Inflammatory macrophage (primary cell): ENCODE measurements around the gene KRT73.

Source experiments
- DNase-seq, 2 donors: peaks; one replicate each; pipeline ENCODE4 v3.0.0-alpha.2; 2020 to 2022
- total RNA-seq, 18 experiments: gene quantifications; one replicate each; lab custom pipeline; 2026; ENCODE audit warnings: mixed read lengths in 6 of 18, inconsistent platforms in 2 of 18; lab: John Stamatoyannopoulos, UW

The KRT73 gene
- 0 to 0.16 (median 0) reads per million in 18 experiments for total RNA-seq

DNA sequence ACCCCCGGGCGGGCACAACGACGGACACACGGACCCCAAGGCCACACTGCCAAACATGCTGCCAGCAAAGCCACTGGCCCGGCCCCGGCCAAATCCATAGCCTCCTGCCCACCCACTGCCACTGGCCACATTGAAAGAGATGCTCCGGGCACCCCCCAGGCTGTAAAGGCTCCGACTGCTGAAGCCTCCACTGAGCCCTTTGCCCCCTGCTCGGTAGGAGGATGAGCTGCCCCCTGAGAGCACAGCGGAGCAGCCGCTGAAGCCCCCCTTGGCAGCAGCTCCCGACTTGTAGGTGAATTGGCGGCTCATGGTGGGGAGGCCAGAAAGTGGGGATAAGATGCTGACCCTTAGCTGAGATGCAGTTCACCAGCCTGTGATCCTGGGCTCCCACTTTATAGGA is at the start of gene KRT73:
KRT73 (minus strand) TSS at position 344 of the 400 bp plus-strand sequence; CDS start at position 309, 35 bp downstream.
- no peak for DNase-seq

DNA sequence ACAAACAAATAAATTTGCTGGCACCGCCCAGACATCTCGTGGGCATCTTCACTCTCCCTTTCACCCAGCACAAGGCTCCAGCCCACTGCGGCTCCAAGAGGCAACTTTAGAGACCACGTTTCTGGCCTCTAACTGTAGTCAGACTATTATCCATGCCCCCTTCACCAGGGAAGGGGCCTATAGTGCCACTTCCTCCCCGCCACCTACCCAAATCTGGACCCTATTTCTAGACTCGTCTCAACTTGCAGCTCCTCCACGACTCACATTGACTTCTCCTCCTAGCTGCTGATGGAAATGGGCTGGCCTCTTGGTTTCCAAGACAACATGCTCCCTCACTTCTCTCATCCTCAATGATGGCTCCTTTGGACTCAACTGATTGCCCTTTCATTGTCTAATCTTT is 49.6 kb upstream of the KRT73 start:
- DNase-seq: no peak

DNA sequence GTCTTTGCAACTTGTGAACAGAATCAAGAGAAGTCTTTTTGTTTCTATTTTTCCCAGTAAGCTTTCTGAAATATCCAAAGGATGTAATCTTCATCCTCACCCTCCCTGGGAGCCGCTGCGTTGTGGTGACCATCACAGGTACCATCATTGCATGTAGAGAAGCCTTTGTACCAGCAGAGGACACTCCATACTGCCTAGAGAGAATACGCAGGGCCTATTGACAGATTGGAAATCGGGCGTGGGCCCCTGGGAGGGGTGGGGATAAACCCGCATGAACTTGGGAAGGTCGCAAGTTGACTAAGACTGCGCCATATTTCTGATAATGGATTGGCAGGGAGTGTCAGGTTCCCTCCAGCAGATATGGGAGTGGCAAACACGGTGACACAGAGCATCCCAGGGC is 49.1 kb upstream of the KRT73 start:
- no peak for DNase-seq

DNA sequence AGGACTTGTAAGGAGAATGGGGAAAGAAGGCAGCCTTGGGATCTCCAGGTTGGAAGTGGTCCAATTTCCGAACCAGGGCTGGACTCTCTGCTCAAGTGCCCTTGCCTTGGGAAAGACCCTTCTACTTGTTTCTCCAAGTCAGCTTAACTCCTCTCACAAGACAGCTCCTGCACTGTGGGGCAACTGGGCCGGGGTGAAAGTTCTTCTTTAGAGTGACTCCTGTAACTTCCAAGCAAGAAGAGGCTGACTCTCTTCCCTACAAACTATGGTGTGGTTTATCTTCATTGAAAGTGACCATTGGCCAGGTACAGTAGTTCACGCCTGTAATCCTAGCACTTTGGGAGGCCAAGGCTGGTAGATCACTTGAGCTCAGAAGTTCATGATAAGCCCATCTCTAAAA is 48.1 kb upstream of the KRT73 start:
- DNase-seq: no peak

DNA sequence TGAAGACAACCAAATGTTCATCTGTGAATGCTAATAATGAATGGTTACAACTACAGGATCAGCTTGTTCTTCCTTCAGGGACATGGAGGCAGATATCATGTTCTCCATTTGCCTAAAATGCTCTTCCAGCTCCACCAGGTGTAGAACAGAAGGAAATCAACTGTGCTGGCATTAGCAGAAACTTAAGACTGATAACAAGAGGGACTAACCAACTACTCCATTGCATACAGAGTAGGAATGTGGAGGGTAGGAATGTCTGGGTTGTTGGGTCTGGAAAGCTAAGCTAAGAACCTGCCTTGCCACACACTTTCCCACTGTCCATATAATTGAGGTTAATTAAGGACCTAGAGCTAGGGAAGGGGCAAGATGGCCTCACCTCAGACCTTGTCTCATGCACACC is 45.1 kb upstream of the KRT73 start:
- DNase-seq: no peak

DNA sequence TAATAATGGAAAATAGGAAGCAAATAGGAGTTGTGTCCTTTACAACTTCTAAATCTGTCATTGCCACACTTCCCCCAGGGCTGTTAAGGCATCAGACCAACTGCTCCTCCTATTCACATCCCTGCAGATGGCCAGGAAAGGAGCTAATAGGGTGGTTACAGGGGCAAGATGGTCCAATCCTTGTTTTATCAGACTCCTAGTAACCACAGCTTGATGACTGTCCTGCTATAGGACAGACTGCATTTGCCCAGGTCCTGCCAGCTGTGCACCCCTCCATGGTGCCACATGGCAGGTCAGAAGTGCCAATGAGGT is 44.5 kb upstream of the KRT73 start:
- DNase-seq: no peak

DNA sequence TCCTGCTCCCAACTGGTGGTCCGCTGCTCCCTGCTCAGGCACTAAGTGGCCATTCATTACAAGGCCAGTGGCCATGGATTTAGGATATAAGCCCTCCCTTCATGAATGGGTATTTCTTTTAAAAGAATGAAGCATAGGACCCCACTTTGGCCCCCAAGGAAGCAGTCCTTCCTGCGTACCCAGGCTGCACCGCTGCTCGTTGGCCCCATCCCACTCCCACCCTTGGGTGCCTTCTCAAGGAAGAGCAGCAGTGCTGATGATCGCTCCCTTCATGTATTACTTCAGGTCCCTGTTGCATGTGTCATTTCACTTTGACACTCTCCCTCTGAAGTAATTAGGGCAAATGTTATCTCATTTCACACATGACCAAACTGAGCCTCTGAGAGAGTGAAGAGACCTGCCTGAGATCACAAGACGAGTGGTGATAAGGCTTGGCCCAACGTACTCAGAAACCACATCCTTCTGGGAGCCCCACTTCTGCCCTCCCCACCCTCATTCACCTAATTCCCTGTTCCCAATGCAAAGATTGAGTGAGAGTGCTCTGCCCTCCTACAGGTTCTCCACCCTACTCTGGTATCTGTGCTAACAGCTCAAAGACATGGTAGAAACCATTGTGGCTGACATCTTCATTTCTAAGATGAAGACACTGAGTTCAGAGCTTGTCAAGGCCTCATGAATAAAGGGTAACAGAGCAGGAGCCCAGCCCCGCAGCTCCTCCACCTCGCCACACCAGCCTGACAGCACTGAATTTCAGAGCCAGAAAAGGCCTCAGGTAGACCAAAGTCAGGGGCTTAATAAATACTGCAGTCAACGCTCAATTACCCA is 43.9 kb upstream of the KRT73 start:
- DNase-seq: no peak

DNA sequence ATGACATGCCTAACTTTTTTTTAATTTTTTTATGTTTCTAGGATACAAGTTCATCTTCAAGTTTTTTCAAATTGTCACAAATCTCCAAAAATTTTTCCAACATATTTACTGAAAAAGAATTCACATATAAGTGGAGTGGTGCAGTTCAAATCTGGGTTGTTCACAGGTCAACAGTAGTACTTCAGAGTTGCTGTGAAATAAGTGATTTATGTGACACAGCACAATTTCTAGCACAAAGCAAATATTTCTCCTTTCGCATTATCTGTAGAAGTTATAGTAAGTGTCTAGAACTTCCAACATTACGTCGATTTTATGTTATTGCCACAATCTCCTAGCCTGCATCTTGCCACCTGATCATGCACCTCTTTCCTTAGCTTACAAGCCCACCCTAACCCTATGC is 43.3 kb upstream of the KRT73 start:
- DNase-seq: no peak

DNA sequence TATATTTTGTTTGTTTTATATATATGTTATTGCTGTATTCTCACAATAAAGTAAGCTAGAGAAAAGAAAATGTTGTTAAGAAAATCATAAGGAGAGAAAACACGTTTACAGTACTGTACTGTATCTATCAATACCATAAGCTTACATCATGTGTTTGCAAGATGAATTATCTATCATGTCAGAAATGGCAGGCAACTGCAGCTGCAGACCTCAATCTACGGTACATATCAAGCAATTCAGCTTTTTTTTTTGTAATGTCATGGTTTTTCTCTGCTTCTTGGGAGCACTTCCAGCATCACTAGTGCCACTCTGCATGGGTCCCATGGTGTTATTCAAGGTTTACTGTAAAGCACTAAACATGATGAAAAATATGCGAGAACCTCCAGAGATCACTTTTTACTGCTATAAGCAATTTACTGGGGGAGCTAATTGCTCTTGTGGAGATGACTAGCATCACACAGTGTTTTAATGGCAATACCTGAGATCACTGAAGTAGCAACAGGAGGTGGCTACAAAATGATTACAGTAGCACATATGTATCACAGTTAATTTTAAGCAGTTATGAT is 42.7 kb upstream of the KRT73 start:
- no peak for DNase-seq

DNA sequence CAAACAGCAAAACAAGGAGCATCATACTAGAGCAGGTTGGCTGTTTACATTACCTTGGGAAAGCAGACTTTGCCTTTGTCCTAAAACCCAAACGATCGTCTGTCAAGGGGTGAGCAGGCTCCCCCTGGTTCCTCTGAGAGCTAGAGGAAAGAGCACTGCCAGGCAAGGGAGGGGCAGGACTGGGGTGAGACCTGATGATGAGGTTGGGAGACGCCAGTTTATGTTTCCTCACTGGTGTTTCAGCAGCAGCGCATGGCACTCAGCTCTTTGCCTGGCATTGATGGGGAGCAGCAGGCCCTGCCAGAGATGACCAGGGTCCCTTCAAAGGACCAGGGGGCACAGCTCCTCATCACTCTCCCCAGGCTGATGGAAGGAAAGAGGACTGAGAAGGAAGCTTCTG is 41.6 kb upstream of the KRT73 start:
- no peak for DNase-seq

DNA sequence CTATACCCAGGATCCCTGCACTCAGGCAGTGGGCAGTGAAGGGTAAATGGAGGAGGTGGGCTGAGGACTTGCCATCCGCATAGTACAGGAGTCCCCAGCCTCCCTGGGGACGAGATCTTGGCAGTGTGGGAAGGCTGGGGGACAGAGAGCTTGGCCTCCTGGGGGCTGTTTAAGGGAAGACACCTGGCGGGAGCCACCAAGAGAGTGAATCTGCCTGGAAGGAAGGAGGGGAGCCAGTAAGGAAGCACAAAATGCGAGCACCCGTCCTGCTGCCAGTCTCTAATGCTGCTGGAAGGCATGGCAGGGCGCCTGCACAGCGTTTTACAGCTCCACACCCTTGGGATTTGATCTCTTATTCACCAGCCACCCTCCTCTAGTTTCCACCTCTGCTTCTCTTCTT is 41.0 kb upstream of the KRT73 start:
- DNase-seq: no peak

DNA sequence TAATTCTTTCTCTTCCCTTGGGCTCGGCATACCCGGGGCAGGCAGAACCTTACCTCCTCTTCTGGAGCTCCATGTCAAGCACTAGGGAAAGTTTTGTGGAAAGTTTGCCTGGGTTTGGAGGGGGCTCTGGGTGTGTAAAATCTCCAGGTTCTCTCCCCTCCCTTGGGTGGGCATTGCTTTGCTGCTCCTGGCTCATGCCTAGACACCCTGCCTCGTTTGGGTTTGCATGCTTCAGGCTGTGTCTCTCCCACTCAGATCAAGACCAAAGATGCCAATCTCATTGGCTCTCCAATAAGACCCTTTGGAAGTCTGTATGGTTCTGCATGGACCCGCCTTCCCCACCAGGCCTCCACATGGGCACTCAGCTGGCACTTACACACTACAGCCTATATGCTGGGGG is 39.8 kb upstream of the KRT73 start:
- DNase-seq: no peak

DNA sequence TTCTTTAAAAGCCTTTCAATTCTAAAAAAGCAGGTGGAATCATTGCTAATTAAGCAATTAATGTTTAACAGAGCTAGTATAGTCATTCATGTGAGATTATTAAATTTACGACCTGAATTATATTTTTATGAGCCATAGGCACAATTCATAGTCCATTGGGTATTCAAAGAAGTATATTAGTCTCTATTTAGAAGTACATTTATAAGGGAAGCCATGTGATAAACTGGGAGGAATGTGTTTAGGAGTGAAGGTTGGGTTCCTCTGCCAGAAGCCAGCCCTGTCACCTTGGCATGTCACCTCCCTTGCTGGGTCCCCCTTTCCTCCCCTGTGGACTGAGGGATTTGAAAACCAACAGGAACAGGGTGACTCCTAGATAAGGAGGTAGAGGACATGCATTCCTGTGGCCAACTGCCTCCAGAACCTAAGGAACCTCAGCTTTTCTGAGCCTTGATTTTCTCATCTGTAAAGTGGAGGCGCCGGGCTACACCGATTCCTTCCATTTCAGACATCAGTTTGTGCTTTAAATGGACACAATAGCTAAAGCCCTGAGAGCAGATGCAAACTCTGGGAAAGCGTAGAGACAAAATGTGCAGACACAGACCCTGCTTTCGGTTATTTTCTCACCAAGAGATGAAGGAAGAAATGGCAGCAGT is 39.0 kb upstream of the KRT73 start:
- DNase-seq: no peak

DNA sequence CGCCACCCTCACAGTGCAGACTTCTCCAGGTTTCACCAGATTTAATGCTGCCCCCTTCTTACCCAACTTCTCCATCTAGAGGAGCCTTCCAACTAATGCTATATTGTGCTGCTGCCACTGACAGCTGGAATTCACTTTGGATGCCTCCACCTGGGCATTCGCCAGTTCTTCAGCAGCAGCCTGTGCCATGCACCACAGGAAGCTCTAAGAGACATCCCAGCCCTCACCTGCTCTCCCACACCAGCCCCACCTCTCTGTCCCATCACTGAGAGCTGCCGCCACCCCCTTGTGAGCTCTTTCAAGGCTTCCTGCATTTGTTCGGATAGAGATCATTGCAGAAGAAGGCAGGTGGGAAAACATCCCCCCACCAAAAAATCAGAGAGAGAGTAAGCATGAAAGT is 38.3 kb upstream of the KRT73 start:
- no peak for DNase-seq

DNA sequence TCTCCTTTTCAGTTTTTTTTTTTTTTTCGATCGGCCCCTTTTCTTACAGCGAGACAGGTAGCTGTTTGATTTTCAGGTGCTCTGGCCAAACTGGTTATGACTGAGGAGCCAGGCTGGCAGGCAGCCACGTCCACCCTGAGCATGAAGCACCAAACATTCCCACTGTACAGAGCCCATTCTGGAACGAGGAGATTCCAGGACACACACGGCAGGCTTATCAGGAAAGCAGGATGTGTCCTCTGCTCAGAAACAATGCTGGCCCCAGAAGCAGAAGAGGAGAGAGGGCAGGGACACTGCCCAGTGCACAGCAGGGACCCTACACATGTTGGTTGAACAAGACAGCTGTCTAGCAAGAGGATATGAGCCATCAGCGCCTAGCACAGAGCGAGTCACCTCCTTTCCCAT is 37.4 kb upstream of the KRT73 start:
- no peak for DNase-seq

DNA sequence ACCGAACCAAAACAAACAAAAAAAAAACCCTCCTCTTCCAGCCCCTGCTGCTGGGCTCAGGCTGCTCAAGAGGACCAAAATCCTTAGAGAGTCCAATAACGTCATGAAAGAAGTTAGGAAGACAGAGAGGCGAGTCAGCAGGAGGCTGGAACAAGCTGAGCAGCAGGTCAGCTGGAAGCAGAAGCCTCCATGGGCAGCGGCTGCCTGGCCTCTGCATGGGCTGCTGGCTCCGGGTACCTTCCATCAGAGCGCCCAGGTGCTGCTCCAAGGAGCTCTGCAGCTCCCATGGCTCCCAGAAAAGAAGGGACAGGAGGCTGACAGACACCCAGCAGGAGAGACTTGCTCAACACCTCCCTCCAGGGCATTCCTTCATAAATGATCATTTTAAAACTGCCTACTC is 36.9 kb upstream of the KRT73 start:
- no peak for DNase-seq

DNA sequence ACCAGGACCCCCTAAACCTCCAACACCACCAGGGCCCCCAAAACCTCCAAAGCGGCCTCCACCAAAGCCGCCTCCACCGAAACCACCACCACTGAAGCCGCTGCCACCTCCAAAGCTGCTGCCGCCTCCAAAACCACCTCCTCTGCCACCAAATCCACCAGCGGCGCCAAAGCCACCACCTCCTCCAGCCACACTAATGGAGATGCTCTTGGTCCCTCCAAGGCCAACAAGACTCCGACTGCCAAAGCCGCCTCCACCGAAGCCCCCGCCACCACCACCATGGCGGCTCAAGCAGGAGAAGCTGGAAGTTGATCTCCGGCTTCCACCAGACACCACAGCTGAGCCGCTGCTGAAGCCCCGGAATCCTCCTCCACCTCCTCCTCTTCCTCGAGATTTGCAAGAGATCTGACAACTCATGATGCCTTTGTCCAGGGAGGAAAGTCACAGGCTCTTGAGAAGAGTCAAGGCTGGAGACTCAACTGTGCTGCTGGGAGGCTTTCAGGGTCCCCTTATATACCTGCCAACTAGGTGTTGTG is 33.4 kb upstream of the KRT73 start, which contains the start of gene KRT2:
KRT2 (minus strand) TSS at position 486 of the 536 bp plus-strand sequence; CDS start at position 417, 69 bp downstream.
- no peak for DNase-seq

DNA sequence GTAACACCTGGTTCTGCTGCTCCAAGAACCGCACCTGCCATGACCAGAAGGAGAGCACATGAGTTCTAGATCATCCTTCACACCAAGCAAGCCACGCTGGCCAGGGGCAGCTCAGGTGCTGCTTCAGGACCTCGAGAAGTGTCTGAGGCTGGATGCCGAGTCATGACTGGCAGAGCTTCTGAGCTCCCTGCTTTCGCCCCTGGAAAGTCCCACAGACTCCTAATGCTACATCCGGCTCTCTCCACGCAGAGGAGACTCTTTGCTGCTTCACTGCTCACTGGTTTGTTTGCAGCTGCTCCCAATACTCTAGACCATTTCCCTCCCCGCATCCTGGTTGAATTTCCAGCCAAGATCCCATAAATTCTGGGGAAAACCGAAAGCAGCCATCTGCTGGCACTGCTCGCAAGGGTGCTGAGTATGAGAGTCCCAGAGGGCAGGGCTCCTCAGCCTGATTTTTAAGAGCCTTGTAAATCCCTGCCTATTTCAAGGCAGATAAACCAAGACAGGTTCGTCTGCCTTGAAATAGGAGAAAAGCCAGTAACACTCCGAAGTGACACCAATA is 32.2 kb upstream of the KRT73 start:
- no peak for DNase-seq

DNA sequence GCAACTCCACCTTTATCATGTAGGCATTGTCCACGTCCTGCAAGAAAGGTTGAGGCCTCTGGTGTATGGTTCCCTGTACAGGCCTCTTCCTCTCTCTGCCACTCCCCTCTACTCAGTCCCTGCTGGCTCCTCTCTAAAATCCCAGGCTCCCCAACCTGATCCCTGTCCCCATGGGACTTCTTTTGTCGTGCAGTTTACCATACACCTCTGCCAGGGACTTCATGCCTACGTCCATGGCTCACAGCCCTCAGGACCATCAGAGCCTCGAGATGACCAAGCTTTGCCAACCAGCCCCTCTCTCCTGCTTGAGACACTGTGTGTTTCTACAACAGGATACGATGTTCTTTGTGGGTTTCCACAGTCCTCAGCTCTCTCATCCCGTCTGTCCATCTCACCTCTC is 30.7 kb upstream of the KRT73 start:
- DNase-seq: no peak

DNA sequence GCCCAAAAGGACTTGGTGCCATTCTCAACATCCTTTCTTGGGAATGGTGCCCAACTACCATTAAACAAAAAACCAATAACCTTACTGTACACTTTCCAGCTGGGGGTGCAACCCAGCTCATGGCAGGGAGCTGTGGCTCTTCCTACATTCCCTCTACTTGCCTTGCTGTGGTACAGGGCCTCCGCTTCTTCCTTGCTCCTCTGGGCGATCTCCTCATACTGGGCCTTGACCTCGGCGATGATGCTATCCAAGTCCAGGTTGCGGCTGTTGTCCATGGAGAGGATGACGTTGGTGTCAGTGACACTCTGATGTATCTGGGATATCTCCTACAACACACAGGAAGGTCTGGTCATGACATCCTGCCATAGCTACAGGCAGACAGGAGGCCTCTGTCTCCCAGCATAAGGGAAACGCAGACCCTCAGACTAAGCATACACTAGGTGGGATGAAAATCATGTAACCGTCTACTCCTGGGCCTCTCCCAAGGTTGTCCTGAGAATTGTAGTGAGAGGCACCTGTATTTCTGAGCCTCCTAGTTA is 29.7 kb upstream of the KRT73 start:
- DNase-seq: no peak

DNA sequence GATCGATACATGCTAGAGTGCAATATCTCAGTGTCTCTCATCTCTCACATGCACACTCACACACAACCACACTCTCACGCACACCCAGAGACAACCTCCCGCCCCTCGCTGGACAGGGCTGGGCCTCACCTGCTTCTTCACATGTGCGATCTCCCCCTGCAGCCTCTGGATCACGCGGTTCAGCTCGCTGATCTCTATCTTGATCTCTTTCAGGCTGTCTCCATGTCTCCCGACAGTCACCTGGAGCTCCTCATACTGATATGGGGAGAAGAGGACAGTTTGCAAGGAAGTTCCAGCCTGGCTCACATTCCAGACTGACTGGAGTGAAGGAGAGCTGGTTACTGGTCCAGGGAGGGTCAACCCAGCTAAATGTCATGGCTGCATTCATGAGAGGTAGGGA is 29.2 kb upstream of the KRT73 start:
- no peak for DNase-seq

DNA sequence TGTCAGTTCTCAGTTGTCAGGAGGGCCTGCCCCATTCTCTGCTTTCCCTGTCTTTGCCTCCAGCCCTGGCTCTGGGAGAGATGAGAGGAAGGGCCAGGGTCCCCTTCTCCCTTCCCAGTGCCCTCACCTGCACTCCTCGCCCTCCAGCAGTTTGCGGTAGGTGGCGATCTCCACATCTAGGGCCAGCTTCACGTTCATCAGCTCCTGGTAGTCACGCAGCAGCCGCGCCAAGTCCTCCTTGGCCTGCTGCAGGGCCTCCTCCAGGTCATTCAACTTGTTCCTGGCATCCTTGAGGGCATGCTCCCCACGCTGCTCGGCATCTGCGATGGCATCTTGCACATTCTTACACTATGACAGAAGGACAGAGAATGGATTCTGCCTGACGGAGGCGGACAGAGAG is 28.3 kb upstream of the KRT73 start:
- DNase-seq: no peak

DNA sequence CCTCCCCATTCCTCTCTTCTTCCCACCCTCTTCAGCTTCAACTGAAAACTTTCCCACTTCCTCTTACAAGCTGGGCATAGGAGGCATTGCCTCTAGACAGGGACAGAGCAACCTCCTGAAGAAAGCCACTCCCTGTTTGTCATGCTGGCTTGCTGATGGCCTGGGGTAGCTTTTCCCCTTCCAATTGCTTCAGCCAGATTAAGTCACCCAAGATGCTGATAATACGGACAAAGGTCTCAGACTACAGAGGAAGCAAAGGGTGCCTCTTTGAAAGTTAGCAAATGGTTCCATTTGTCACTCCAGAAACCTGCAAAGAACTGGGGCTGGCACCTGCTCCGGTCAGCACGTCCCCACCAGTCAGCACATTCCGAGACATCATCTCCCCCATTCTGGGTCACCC is 27.6 kb upstream of the KRT73 start:
- DNase-seq: peak; percentile 59 to 61
